Trophoblast cell (in vitro differentiated cells and primary cell): ENCODE results near the gene ZDHHC8.

Experiments
- DNase-seq, 2 donors: peaks; one replicate each; pipeline ENCODE4 v3.0.0-alpha.2; 2016
- H2AFZ ChIP-seq: 2 replicates; pipeline ENCODE4 v1.6.1; 2013; ENCODE audit warnings: low read length, moderate library complexity, mild to moderate bottlenecking; ENCODE audit not compliant: insufficient read depth, poor library complexity
- H2AK5ac ChIP-seq: 2 replicates; pipeline ENCODE4 v1.6.1; 2013; ENCODE audit warnings: mild to moderate bottlenecking, low read length
- H2BK120ac ChIP-seq: 2 replicates; pipeline ENCODE4 v1.6.1; 2013; ENCODE audit warnings: low read length, mild to moderate bottlenecking, moderate library complexity; ENCODE audit not compliant: insufficient read depth, poor library complexity
- H2BK12ac ChIP-seq: 2 replicates; pipeline ENCODE4 v1.6.1; 2013; ENCODE audit warnings: mild to moderate bottlenecking, low read length, moderate library complexity
- H2BK5ac ChIP-seq: 2 replicates; pipeline ENCODE4 v1.6.1; 2013; ENCODE audit warnings: low read length, low read depth, moderate library complexity, mild to moderate bottlenecking; ENCODE audit not compliant: poor library complexity
- H3K14ac ChIP-seq: 2 replicates; pipeline ENCODE4 v1.6.1; 2013; ENCODE audit warnings: mild to moderate bottlenecking, low read length
- H3K18ac ChIP-seq: 2 replicates; pipeline ENCODE4 v1.6.1; 2013; ENCODE audit warnings: mild to moderate bottlenecking, low read length
- H3K23ac ChIP-seq: 2 replicates; pipeline ENCODE4 v1.6.1; 2013; ENCODE audit warnings: low read length
- H3K27ac ChIP-seq: 2 replicates; pipeline ENCODE4 v1.5.1; 2013; ENCODE audit warnings: low read depth, mild to moderate bottlenecking, inconsistent platforms, low read length, moderate library complexity
- H3K27me3 ChIP-seq: 2 replicates; pipeline ENCODE4 v1.6.1; 2013; ENCODE audit warnings: inconsistent platforms, mild to moderate bottlenecking, low read length, moderate library complexity; ENCODE audit not compliant: insufficient read depth
- H3K36me3 ChIP-seq, 2 experiments: 1 replicate in 1 of 2; 2 replicates in 1 of 2; pipeline ENCODE4 v1.6.1; 2013; ENCODE audit warnings: low read length in 2 of 2, mild to moderate bottlenecking in 2 of 2, moderate library complexity in 1 of 2; ENCODE audit not compliant: insufficient read depth in 2 of 2, control insufficient read depth in 1 of 2
- H3K4ac ChIP-seq: 2 replicates; pipeline ENCODE4 v1.6.1; 2013; ENCODE audit warnings: low read depth, mild to moderate bottlenecking, low read length, moderate library complexity
- H3K4me1 ChIP-seq, 2 experiments: 1 replicate in 1 of 2; 2 replicates in 1 of 2; pipeline ENCODE4 v1.6.1; 2013; ENCODE audit warnings: low read length in 2 of 2, mild to moderate bottlenecking in 2 of 2, moderate library complexity in 1 of 2; ENCODE audit not compliant: insufficient read depth in 2 of 2, control insufficient read depth in 1 of 2
- H3K4me2 ChIP-seq: 2 replicates; pipeline ENCODE4 v1.6.1; 2013; ENCODE audit warnings: inconsistent platforms, mild to moderate bottlenecking, low read length, moderate library complexity
- H3K4me3 ChIP-seq: 2 replicates; pipeline ENCODE4 v1.5.1; 2013; ENCODE audit warnings: mild to moderate bottlenecking, low read depth, low read length, inconsistent platforms
- H3K79me1 ChIP-seq: one replicate; pipeline ENCODE4 v1.6.1; 2013; ENCODE audit warnings: low read length
- H3K79me2 ChIP-seq: 2 replicates; pipeline ENCODE4 v1.6.1; 2013; ENCODE audit warnings: low read length, mild to moderate bottlenecking; ENCODE audit not compliant: control insufficient read depth, insufficient read depth, poor library complexity
- H3K9ac ChIP-seq: 2 replicates; pipeline ENCODE4 v1.6.1; 2013; ENCODE audit warnings: mild to moderate bottlenecking, low read length
- H3K9me3 ChIP-seq: 2 replicates; pipeline ENCODE4 v1.6.1; 2013; ENCODE audit warnings: low read depth, mild to moderate bottlenecking, control low read depth, inconsistent platforms, low read length; ENCODE audit not compliant: insufficient read depth
- H4K12ac ChIP-seq: 2 replicates; pipeline ENCODE4 v1.6.1; 2013; ENCODE audit warnings: low read depth, mild to moderate bottlenecking, low read length, moderate library complexity
- H4K8ac ChIP-seq: 2 replicates; pipeline ENCODE4 v1.6.1; 2013; ENCODE audit warnings: low read depth, mild to moderate bottlenecking, low read length, moderate library complexity
- H4K91ac ChIP-seq: one replicate; pipeline ENCODE4 v1.6.1; 2013; ENCODE audit warnings: low read depth, mild to moderate bottlenecking, low read length, moderate library complexity
- WGBS: extraction: QIAGEN DNeasy Blood & Tissue Kit; methylation state at CpG from one replicate; pipeline ENCODE4 v1.1.7; 2013; ENCODE audit warnings: missing lambda C conversion rate; ENCODE audit not compliant: insufficient read length, insufficient coverage; ENCODE audit errors: extremely low coverage; 5-methylcytosine and 5-hydroxymethylcytosine counted together

The ZDHHC8 gene

DNA sequence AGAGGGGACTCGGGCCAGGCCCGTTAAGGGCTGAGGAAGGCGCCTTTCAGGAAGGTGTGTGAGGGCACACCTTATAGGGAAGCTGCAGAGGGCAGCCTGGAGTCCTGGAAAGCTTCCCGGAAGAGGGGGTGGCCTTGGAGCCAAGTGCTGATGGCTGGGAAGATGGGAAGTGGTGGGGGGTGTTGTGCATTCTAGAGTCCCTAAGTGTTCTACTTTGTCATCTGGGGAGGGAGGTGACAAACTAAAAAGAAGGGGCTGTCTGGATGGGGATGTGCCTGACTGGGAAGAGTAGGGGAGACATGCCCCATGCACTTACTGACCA is 6.8 kb downstream of the ZDHHC8 start:
- DNase-seq, result no peak
- no peaks in the 10 kb centered on the region for H3K79me2 ChIP-seq
- H3K23ac ChIP-seq, result no peak overlapping the region
- H2AK5ac ChIP-seq, result no peak overlapping the region
- WGBS, result no CpG with 5 or more reads among the region's 4 CpGs
- H3K79me1 ChIP-seq, result peaks cover 7% of the 10 kb centered on the region
- H3K27me3 ChIP-seq, result no peaks in the 10 kb centered on the region
- H3K4me3 ChIP-seq, result no peak overlapping the region
- H4K91ac ChIP-seq, result no peak overlapping the region
- H4K12ac ChIP-seq, result no peak overlapping the region
- no peak overlapping the region for H3K14ac ChIP-seq
- peaks cover 13 to 19% of the 10 kb centered on the region in 2 experiments for H3K4me1 ChIP-seq
- no peak overlapping the region for H4K8ac ChIP-seq
- peaks cover 4% of the 10 kb centered on the region for H3K9me3 ChIP-seq
- no peak overlapping the region for H3K9ac ChIP-seq
- no peak overlapping the region for H2AFZ ChIP-seq
- peaks cover 9 to 18% of the 10 kb centered on the region in 2 experiments for H3K36me3 ChIP-seq
- no peak overlapping the region for H3K4me2 ChIP-seq
- no peak overlapping the region for H2BK120ac ChIP-seq
- no peak overlapping the region for H3K18ac ChIP-seq
- H2BK5ac ChIP-seq, result no peak overlapping the region
- no peak overlapping the region for H3K27ac ChIP-seq
- no peak overlapping the region for H2BK12ac ChIP-seq
- H3K4ac ChIP-seq, result no peak overlapping the region

DNA sequence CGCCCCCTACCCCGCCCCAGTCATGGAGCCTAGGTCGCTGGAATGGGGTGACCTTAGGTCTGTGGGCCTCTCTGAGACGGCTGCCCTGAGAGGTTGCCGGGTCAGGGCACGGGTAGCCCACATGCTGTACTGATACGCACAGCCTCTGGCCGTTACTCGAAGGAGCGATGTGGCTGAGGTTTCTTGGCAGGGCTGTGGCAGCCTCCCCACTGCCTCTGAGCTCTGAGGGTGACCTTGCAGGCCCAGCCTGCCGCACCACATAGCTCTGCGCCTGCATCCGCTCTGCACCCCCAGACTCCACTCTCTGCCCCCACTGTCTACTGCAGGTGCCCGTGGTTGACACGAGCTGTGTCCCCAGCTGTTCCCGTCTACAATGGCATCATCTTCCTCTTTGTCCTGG is 7.3 kb downstream of the ZDHHC8 start:
- H4K8ac ChIP-seq, result no peak overlapping the region
- H3K79me1 ChIP-seq, result peaks cover 7% of the 10 kb centered on the region
- peaks cover 13 to 20% of the 10 kb centered on the region in 2 experiments for H3K36me3 ChIP-seq
- H2BK5ac ChIP-seq, result no peak overlapping the region
- no peak overlapping the region for H3K27ac ChIP-seq
- peaks cover 4% of the 10 kb centered on the region for H3K9me3 ChIP-seq
- no peak overlapping the region for H3K4ac ChIP-seq
- H4K12ac ChIP-seq, result no peak overlapping the region
- H2AFZ ChIP-seq, result no peak overlapping the region
- H3K4me1 ChIP-seq, result peaks cover 13 to 17% of the 10 kb centered on the region in 2 experiments
- H2AK5ac ChIP-seq, result no peak overlapping the region
- no peak overlapping the region for H2BK12ac ChIP-seq
- no peak overlapping the region for H3K18ac ChIP-seq
- WGBS, result no CpG with 5 or more reads among the region's 16 CpGs
- no peaks in the 10 kb centered on the region for H3K79me2 ChIP-seq
- no peaks in the 10 kb centered on the region for H3K27me3 ChIP-seq
- H4K91ac ChIP-seq, result no peak overlapping the region
- H3K23ac ChIP-seq, result no peak overlapping the region
- no peak for DNase-seq
- H3K9ac ChIP-seq, result no peak overlapping the region
- H3K4me3 ChIP-seq, result no peak overlapping the region
- no peak overlapping the region for H3K4me2 ChIP-seq
- no peak overlapping the region for H2BK120ac ChIP-seq
- H3K14ac ChIP-seq, result no peak overlapping the region

DNA sequence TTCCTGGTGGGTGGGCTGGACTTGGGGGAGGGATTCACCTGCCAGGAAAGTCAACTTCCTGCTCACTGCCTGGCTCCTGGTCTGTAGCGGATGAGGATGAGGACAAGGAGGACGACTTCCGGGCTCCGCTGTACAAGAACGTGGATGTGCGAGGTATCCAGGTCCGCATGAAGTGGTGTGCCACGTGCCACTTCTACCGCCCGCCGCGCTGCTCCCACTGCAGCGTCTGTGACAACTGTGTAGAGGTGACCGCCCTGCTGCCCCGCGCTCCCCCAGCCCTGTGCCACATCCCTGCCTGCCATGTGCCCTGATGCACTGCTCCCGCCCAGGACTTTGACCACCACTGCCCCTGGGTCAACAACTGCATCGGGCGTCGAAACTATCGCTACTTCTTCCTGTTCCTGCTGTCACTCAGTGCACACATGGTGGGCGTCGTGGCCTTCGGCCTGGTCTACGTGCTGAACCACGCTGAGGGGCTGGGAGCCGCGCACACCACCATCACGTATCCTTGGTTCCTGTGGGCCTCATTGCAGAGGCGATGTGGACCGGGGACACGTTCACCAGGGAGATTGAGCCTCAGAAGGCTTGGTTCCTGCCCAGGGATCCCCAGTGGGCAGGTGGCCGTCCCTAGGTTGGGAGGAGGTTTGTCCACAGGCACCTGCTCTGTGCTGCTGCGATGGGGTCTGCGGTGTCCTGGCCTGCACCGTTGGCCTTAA is 7.9 kb downstream of the ZDHHC8 start:
- Histone ChIP-seq H3K18ac (no peak overlapping the region), H4K12ac (no peak overlapping the region), H3K27ac (no peak overlapping the region), H3K27me3 (no peaks in the 10 kb centered on the region), H3K23ac (no peak overlapping the region), H3K9ac (no peak overlapping the region), H3K4ac (no peak overlapping the region), H2AFZ (no peak overlapping the region), H4K91ac (no peak overlapping the region), H3K79me1 (peaks cover 7% of the 10 kb centered on the region), H3K4me2 (no peak overlapping the region), H2BK120ac (no peak overlapping the region), H3K36me3 (peaks cover 18 to 20% of the 10 kb centered on the region in 2 experiments), H2AK5ac (no peak overlapping the region), H3K4me3 (no peak overlapping the region), H3K9me3 (peaks cover 4% of the 10 kb centered on the region), H3K4me1 (peaks cover 13 to 15% of the 10 kb centered on the region in 2 experiments), H2BK12ac (no peak overlapping the region), H3K14ac (no peak overlapping the region), H3K79me2 (no peaks in the 10 kb centered on the region), H4K8ac (no peak overlapping the region), H2BK5ac (no peak overlapping the region)
- no CpG with 5 or more reads among the region's 36 CpGs for WGBS
- DNase-seq, result no peak

DNA sequence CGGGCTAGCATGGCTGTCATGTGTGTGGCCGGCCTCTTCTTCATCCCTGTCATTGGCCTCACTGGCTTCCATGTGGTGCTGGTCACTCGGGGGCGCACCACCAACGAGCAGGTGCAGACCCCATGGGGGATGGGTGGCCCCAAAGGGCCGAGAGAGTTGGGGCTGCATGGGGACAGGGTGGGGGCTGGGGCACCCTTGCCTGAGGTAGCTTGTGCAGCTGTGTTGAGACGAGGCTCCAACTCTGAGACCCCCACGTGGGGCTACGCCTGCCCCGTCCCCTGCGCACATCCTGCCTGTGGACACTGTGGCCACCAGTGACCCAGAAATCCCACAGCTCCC is 8.5 kb downstream of the ZDHHC8 start:
- DNase-seq, result no peak
- no peak overlapping the region for H3K27ac ChIP-seq
- H3K27me3 ChIP-seq, result no peaks in the 10 kb centered on the region
- H2BK5ac ChIP-seq, result no peak overlapping the region
- no peak overlapping the region for H4K12ac ChIP-seq
- H3K4ac ChIP-seq, result no peak overlapping the region
- H3K4me2 ChIP-seq, result no peak overlapping the region
- no peak overlapping the region for H4K91ac ChIP-seq
- H3K79me1 ChIP-seq, result peaks cover 7% of the 10 kb centered on the region
- no peak overlapping the region for H4K8ac ChIP-seq
- no peak overlapping the region for H2AK5ac ChIP-seq
- no peak overlapping the region for H3K14ac ChIP-seq
- H3K79me2 ChIP-seq, result no peaks in the 10 kb centered on the region
- no peak overlapping the region for H2AFZ ChIP-seq
- peaks cover 4% of the 10 kb centered on the region for H3K9me3 ChIP-seq
- no CpG with 5 or more reads among the region's 11 CpGs for WGBS
- peaks cover 13 to 15% of the 10 kb centered on the region in 2 experiments for H3K4me1 ChIP-seq
- no peak overlapping the region for H3K4me3 ChIP-seq
- H2BK12ac ChIP-seq, result no peak overlapping the region
- peaks cover 18 to 24% of the 10 kb centered on the region in 2 experiments for H3K36me3 ChIP-seq
- no peak overlapping the region for H2BK120ac ChIP-seq
- H3K9ac ChIP-seq, result no peak overlapping the region
- H3K23ac ChIP-seq, result no peak overlapping the region
- H3K18ac ChIP-seq, result no peak overlapping the region
